ENCODE data around the gene DDAH1. TPM values are rescaled to one million over a fixed set of nuclear protein-coding genes. Genes with fewer than 3 reads are reported as not detected.
A peak's percentile ranks its signal among the peaks of the same experiment; 100 is the strongest.

Gene DDAH1
- total RNA-seq, 1 donor = 89.0 TPM

DNA sequence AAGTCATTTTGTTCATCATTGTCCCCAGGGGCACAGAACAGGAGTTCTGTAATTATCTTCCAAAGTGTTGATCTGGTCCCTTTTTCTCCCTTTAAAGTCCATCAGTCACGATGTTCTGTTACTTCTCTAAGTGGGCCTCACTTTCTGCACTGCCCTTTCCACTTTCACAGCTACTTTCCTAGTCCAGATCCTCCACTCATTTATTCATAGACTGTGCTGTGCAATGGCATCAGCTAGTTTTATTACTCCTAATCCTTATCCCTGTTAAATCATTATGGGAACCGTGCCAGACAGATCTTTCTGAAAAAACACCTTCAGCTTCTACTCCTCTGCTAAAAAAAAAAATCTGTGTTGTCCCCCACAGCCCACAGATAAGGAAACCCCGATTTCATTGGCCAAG is 124.5 kb downstream of the DDAH1 start:
- Histone ChIP-seq H3K27ac (ENCODE audit: low read depth, low read length) (peak overlapping the region; percentile 66), H3K27me3 (ENCODE audit: insufficient read depth, low read length) (no peaks in the 10 kb centered on the region), H3K4me2 (ENCODE audit: insufficient read depth, low read length) (no peak overlapping the region), H4K20me1 (ENCODE audit: insufficient read depth, low read length) (no peaks in the 10 kb centered on the region), H3K36me3 (ENCODE audit: insufficient read depth, low read length) (peaks cover 26% of the 10 kb centered on the region), H3K79me2 (ENCODE audit: insufficient read depth, low read length) (peaks cover 47% of the 10 kb centered on the region), H2AFZ (ENCODE audit: low read length) (no peak overlapping the region), H3K9me3 (ENCODE audit: low read depth, low read length) (no peaks in the 10 kb centered on the region), H3K4me1 (ENCODE audit: insufficient read depth, low read length) (peaks cover 67% of the 10 kb centered on the region), H3K4me3 (ENCODE audit: insufficient read depth, low read length) (no peak overlapping the region)
- DNase-seq (ENCODE audit: insufficient read length, low spot score, missing footprints) = peak; percentile 38
- no peak for TF ChIP-seq CTCF (IDR thresholded peaks at IDR 0.05; ENCODE audit: extremely low read depth, low read depth, low read length)

GRCh38 chr1:85339656-85340399 is 125.1 kb downstream of the DDAH1 start:
- no peaks in the 10 kb centered on the region for H3K27me3 ChIP-seq (ENCODE audit: insufficient read depth, low read length)
- DNase-seq (ENCODE audit: insufficient read length, low spot score, missing footprints) = no peak
- no peak overlapping the region for H2AFZ ChIP-seq (ENCODE audit: low read length)
- peaks cover 67% of the 10 kb centered on the region for H3K4me1 ChIP-seq (ENCODE audit: insufficient read depth, low read length)
- no peaks in the 10 kb centered on the region for H3K9me3 ChIP-seq (ENCODE audit: low read depth, low read length)
- TF ChIP-seq CTCF (IDR thresholded peaks at IDR 0.05; ENCODE audit: extremely low read depth, low read depth, low read length) = no peak
- H3K27ac ChIP-seq (ENCODE audit: low read depth, low read length) = peak overlapping the region; percentile 66
- H3K4me2 ChIP-seq (ENCODE audit: insufficient read depth, low read length) = no peak overlapping the region
- peaks cover 49% of the 10 kb centered on the region for H3K79me2 ChIP-seq (ENCODE audit: insufficient read depth, low read length)
- no peaks in the 10 kb centered on the region for H4K20me1 ChIP-seq (ENCODE audit: insufficient read depth, low read length)
- no peak overlapping the region for H3K4me3 ChIP-seq (ENCODE audit: insufficient read depth, low read length)
- H3K36me3 ChIP-seq (ENCODE audit: insufficient read depth, low read length) = peaks cover 27% of the 10 kb centered on the region

DNA sequence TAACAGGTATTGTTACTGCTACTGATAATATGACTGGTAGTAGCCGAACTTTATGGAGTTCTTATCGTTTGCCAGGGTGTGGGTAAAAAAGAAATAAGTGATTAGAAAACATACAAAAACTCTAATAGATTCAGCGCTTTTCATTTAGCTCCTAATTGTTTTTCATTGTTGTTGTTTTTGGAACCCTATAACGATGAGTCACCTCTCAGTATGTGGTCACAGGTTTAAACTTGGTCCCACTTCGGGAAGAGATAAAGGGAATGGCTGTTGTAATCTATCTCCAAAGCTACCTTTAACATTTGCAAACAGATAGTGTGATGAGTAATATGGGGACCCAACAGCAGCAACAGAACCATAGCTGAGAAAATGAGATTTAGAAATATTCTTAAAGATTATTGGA is 125.9 kb downstream of the DDAH1 start:
- Histone ChIP-seq H3K27me3 (ENCODE audit: insufficient read depth, low read length) (no peaks in the 10 kb centered on the region), H2AFZ (ENCODE audit: low read length) (no peak overlapping the region), H3K27ac (ENCODE audit: low read depth, low read length) (peak overlapping the region; percentile 66), H3K4me3 (ENCODE audit: insufficient read depth, low read length) (no peak overlapping the region), H3K36me3 (ENCODE audit: insufficient read depth, low read length) (peaks cover 33% of the 10 kb centered on the region), H4K20me1 (ENCODE audit: insufficient read depth, low read length) (no peaks in the 10 kb centered on the region), H3K4me1 (ENCODE audit: insufficient read depth, low read length) (peaks cover 64% of the 10 kb centered on the region), H3K4me2 (ENCODE audit: insufficient read depth, low read length) (no peak overlapping the region), H3K9me3 (ENCODE audit: low read depth, low read length) (no peaks in the 10 kb centered on the region), H3K79me2 (ENCODE audit: insufficient read depth, low read length) (peaks cover 56% of the 10 kb centered on the region)
- no peak for TF ChIP-seq CTCF (IDR thresholded peaks at IDR 0.05; ENCODE audit: extremely low read depth, low read depth, low read length)
- DNase-seq (ENCODE audit: insufficient read length, low spot score, missing footprints) = no peak

- Histone ChIP-seq H3K4me2 (ENCODE audit: insufficient read depth, low read length) (peak overlapping the region; percentile 44), H3K27ac (ENCODE audit: low read depth, low read length) (peak overlapping the region; percentile 74), H2AFZ (ENCODE audit: low read length) (no peak overlapping the region), H3K79me2 (ENCODE audit: insufficient read depth, low read length) (peaks cover 65% of the 10 kb centered on the region), H3K36me3 (ENCODE audit: insufficient read depth, low read length) (peaks cover 23% of the 10 kb centered on the region), H3K4me3 (ENCODE audit: insufficient read depth, low read length) (no peak overlapping the region), H3K4me1 (ENCODE audit: insufficient read depth, low read length) (peaks cover 62% of the 10 kb centered on the region), H3K9me3 (ENCODE audit: low read depth, low read length) (no peaks in the 10 kb centered on the region), H4K20me1 (ENCODE audit: insufficient read depth, low read length) (no peaks in the 10 kb centered on the region), H3K27me3 (ENCODE audit: insufficient read depth, low read length) (no peaks in the 10 kb centered on the region)
- DNase-seq (ENCODE audit: insufficient read length, low spot score, missing footprints) = no peak
- no peak for TF ChIP-seq CTCF (IDR thresholded peaks at IDR 0.05; ENCODE audit: extremely low read depth, low read depth, low read length)
Observed at GRCh38 chr1:85334962-85335361, 130.0 kb downstream of the DDAH1 start.

Data from osteoblast (primary cell).